Measurements from ENCODE around the gene SYT6.

The SYT6 gene

DNA sequence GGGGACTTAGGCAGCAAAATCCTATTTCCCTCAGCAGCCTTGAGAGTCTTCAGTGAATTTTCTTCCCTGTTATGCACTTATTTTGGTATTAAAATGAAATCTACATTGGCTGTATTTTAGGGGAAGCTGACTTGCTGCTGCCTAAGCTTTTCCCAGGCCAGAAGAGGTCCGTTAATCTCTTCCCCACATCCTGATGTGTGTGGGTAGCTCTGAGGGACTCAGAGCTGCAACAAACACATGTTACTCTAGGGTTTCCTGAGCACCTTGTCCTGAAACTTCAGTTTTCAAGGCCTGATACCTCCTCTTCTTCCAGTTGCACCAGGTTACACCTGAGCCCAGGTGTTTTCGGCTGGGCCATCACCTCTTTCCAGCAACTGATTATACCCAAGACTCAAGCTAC, 51.5 kb downstream of the SYT6 start:
- Histone ChIP-seq H3K9ac (ENCODE audit: low read length) (no peak overlapping the region), H3K9me3 (ENCODE audit: control insufficient read depth, low read length) (no peaks in the 10 kb centered on the region), H3K27me3 (replicated peaks; ENCODE audit: control insufficient read depth, insufficient read depth, low read length) (peaks cover 62% of the 10 kb centered on the region), H3K4me1 (ENCODE audit: control insufficient read depth, insufficient read depth, low read length) (peaks cover 6% of the 10 kb centered on the region), H3K4me3 (ENCODE audit: low read length) (no peak overlapping the region), H3K36me3 (ENCODE audit: control insufficient read depth, insufficient read depth, low read length, severe bottlenecking) (no peaks in the 10 kb centered on the region)
- DNase-seq (ENCODE audit: low read depth), result no peak

DNA sequence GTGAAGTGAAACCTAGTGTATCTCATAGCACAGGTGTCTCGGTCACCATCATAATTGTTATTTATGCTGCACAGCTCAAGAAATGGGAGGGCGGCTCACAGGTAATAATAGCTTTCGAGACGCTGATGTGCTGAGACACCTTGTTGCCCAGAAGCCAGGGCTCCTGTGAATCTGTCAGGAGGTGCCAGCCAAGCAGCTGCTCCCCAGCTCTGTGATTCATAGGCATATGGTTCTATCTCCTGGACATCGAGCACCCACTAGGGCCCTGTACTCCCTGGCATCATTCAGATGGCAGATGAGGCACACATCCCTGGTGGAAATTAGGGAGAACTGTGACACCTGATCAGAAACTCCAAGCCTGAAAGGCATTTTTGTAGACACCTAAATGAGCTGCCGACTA, 53.5 kb downstream of the SYT6 start:
- Histone ChIP-seq H3K36me3 (ENCODE audit: control insufficient read depth, insufficient read depth, low read length, severe bottlenecking) (no peaks in the 10 kb centered on the region), H3K4me3 (ENCODE audit: low read length) (no peak overlapping the region), H3K4me1 (ENCODE audit: control insufficient read depth, insufficient read depth, low read length) (peaks cover 14% of the 10 kb centered on the region), H3K9ac (ENCODE audit: low read length) (no peak overlapping the region), H3K9me3 (ENCODE audit: control insufficient read depth, low read length) (no peaks in the 10 kb centered on the region), H3K27me3 (replicated peaks; ENCODE audit: control insufficient read depth, insufficient read depth, low read length) (peaks cover 58% of the 10 kb centered on the region)
- no peak for DNase-seq (ENCODE audit: low read depth)

DNA sequence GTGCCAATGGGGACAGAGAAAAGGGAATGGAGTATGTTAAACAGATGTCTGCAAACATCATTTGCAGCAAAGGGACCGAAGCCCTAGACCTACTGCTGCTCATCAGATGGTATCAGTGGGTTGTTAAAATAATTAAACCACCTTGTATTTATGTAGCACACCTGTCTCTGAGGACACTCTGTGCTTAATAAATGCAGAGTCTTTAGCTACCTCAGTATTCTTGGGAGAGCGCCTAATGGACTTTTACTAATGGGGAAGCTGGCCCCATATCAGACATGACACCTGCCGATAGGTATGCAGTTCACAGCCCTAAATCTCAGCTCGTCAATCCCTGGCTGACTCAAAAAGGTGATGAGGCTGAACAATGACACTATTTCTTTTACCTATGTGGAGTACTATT, 54.4 kb downstream of the SYT6 start:
- H3K4me3 ChIP-seq (ENCODE audit: low read length), result no peak overlapping the region
- DNase-seq (ENCODE audit: low read depth), result no peak
- peaks cover 20% of the 10 kb centered on the region for H3K4me1 ChIP-seq (ENCODE audit: control insufficient read depth, insufficient read depth, low read length)
- no peaks in the 10 kb centered on the region for H3K36me3 ChIP-seq (ENCODE audit: control insufficient read depth, insufficient read depth, low read length, severe bottlenecking)
- no peak overlapping the region for H3K9ac ChIP-seq (ENCODE audit: low read length)
- H3K27me3 ChIP-seq (replicated peaks; ENCODE audit: control insufficient read depth, insufficient read depth, low read length), result peaks cover 56% of the 10 kb centered on the region
- H3K9me3 ChIP-seq (ENCODE audit: control insufficient read depth, low read length), result no peaks in the 10 kb centered on the region

DNA sequence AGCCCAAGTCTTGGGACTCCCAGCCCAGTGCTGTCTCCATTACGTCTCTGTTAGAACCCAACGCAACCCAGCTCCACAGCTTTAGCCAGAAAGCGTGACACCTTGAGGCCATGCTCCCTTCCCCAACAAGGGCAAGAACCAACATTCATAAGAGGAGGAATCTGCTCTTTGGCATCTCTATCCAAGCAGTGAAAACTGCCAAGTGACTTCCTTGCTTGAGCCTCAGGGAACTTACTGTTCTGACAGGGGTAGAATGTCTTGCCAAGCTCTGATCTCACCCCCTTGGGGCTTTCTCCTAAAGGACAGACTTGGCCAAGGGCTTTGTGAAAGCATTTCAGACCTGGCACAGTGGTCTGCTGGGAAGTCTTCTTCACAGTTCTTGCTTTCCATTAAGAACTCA, 56.6 kb downstream of the SYT6 start:
- Histone ChIP-seq H3K36me3 (ENCODE audit: control insufficient read depth, insufficient read depth, low read length, severe bottlenecking) (no peaks in the 10 kb centered on the region), H3K27me3 (replicated peaks; ENCODE audit: control insufficient read depth, insufficient read depth, low read length) (peaks cover 42% of the 10 kb centered on the region), H3K9ac (ENCODE audit: low read length) (no peak overlapping the region), H3K9me3 (ENCODE audit: control insufficient read depth, low read length) (no peaks in the 10 kb centered on the region), H3K4me3 (ENCODE audit: low read length) (no peak overlapping the region), H3K4me1 (ENCODE audit: control insufficient read depth, insufficient read depth, low read length) (peaks cover 30% of the 10 kb centered on the region)
- DNase-seq (ENCODE audit: low read depth), result no peak

DNA sequence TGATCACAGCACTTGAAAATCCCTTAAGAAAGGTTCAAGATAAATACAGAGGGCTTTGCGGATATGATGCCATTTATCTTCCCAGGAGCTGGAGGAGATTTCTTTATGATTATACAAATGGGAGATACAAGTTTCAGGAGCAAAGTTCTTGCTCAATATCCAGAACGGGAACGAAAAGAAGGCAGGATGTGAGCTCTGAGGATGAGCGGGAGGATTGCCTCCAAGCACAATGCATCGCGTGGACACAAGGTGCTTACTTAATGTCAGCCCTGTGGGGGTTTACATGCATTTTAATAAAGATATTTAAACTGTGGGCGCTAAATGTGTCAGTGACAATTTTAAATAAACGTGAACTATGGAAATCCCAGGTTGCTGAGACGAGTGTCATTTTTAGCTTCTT, 59.0 kb downstream of the SYT6 start:
- H3K9me3 ChIP-seq (ENCODE audit: control insufficient read depth, low read length), result no peaks in the 10 kb centered on the region
- H3K27me3 ChIP-seq (replicated peaks; ENCODE audit: control insufficient read depth, insufficient read depth, low read length), result peaks cover 44% of the 10 kb centered on the region
- H3K9ac ChIP-seq (ENCODE audit: low read length), result no peak overlapping the region
- DNase-seq (ENCODE audit: low read depth), result no peak
- H3K36me3 ChIP-seq (ENCODE audit: control insufficient read depth, insufficient read depth, low read length, severe bottlenecking), result no peaks in the 10 kb centered on the region
- no peak overlapping the region for H3K4me3 ChIP-seq (ENCODE audit: low read length)
- peaks cover 30% of the 10 kb centered on the region for H3K4me1 ChIP-seq (ENCODE audit: control insufficient read depth, insufficient read depth, low read length)

GRCh38 chr1:114094363-114094634, 59.4 kb downstream of the SYT6 start:
- no peaks in the 10 kb centered on the region for H3K9me3 ChIP-seq (ENCODE audit: control insufficient read depth, low read length)
- peaks cover 30% of the 10 kb centered on the region for H3K4me1 ChIP-seq (ENCODE audit: control insufficient read depth, insufficient read depth, low read length)
- DNase-seq (ENCODE audit: low read depth), result no peak
- H3K4me3 ChIP-seq (ENCODE audit: low read length), result no peak overlapping the region
- peaks cover 44% of the 10 kb centered on the region for H3K27me3 ChIP-seq (replicated peaks; ENCODE audit: control insufficient read depth, insufficient read depth, low read length)
- no peaks in the 10 kb centered on the region for H3K36me3 ChIP-seq (ENCODE audit: control insufficient read depth, insufficient read depth, low read length, severe bottlenecking)
- H3K9ac ChIP-seq (ENCODE audit: low read length), result no peak overlapping the region

DNA sequence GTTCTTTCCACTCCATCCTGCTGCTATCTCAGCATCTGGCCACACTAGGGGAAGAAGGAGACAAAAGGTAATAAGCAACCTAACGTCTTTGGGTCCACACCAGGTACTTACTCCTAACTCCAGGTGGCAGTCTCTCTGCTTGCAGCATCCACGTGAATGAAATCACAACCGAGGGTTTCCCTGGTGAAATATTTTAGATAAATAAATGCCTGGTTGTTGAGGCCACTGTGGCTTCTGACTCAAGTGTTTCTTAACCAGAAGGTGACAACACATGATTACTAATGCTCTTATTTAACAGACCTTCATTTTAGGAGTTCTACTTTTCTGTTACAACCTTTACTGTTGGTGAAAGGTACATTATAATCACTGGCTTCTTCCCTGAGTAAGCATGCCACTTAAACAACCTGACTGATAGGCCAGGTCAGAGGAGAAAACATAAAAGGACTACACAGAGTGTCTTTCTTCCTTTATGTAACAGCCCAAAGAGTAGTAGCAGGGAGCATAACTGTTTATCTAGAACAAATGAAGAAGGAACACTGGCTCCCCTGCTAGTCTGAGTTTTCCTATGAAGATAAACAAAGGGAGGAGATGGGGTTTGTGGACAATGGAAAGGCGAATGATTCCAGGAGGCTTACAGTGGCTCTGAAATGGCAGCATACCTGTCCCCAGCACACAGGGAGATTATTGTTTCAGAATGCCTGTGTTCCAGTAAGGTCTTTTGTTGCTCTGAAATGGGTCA, 59.9 kb downstream of the SYT6 start:
- Histone ChIP-seq H3K4me1 (ENCODE audit: control insufficient read depth, insufficient read depth, low read length) (peaks cover 30% of the 10 kb centered on the region), H3K9ac (ENCODE audit: low read length) (no peak overlapping the region), H3K27me3 (replicated peaks; ENCODE audit: control insufficient read depth, insufficient read depth, low read length) (peaks cover 40% of the 10 kb centered on the region), H3K9me3 (ENCODE audit: control insufficient read depth, low read length) (no peaks in the 10 kb centered on the region), H3K36me3 (ENCODE audit: control insufficient read depth, insufficient read depth, low read length, severe bottlenecking) (no peaks in the 10 kb centered on the region), H3K4me3 (ENCODE audit: low read length) (peak overlapping the region; percentile 21)
- DNase-seq (ENCODE audit: low read depth), result no peak

DNA sequence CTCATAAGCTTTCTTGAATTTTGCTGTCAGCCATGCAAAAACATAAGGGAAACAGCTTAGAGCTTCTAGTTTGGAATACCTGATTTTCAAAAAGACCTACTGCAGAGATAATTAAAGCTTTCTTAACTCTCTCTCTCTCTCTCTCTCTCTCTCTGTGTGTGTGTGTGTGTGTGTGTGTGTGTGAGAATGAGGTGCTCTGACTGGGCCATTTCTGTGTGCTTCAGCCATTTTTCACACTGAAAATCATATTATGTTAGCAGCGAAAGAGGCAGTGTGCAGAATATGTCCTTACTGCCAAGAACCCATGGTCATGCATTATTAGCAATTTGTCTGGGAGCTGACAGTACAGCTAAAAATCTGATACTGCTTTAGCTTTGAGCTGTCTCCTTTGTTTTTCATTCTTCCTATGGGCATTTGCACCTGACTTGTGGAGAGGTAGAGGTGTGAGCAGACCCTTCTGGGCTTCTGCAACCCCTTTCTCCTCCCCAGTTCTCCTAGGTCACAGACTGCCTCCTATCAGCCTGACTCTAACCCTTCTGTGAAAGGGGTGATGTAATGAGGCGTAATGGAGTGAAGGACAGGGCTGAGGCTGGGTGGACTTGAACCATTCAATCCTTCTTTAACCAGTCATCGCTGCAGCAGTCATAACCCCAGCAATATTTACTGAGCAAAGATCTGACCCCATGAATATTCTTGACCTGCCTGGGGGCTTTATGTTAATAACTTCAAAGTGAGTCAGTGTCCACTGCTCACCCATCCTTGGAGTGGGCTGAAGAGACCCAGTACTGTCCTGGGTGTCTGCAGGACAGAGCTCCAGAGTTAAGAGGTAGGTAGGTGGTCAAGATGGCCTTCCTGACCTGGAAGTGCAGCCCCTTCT, 61.2 kb downstream of the SYT6 start:
- DNase-seq (ENCODE audit: low read depth), result no peak
- H3K4me1 ChIP-seq (ENCODE audit: control insufficient read depth, insufficient read depth, low read length), result peaks cover 26% of the 10 kb centered on the region
- H3K27me3 ChIP-seq (replicated peaks; ENCODE audit: control insufficient read depth, insufficient read depth, low read length), result peaks cover 44% of the 10 kb centered on the region
- H3K9me3 ChIP-seq (ENCODE audit: control insufficient read depth, low read length), result no peaks in the 10 kb centered on the region
- H3K4me3 ChIP-seq (ENCODE audit: low read length), result no peak overlapping the region
- H3K36me3 ChIP-seq (ENCODE audit: control insufficient read depth, insufficient read depth, low read length, severe bottlenecking), result no peaks in the 10 kb centered on the region
- H3K9ac ChIP-seq (ENCODE audit: low read length), result no peak overlapping the region

DNA sequence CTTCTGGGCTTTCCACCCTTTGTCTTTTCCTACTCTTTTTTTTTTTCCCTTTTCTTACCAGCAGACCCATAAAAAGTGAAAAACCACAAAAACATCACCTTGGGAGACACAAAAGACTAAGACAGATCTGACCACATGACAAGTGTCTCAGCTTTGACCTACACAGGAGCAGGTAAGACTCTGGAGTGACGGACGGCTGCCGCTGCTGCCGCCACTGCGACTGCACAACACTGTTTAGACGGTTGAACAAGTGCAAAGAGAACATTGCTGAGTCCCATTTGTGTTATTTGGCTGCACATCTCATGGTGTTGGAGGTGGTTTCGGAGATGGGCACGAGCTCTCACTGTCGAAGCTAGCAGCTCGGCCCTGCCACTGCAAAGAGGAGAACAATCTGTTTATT, 62.0 kb downstream of the SYT6 start:
- Histone ChIP-seq H3K27me3 (replicated peaks; ENCODE audit: control insufficient read depth, insufficient read depth, low read length) (peaks cover 47% of the 10 kb centered on the region), H3K4me1 (ENCODE audit: control insufficient read depth, insufficient read depth, low read length) (peaks cover 20% of the 10 kb centered on the region), H3K36me3 (ENCODE audit: control insufficient read depth, insufficient read depth, low read length, severe bottlenecking) (no peaks in the 10 kb centered on the region), H3K4me3 (ENCODE audit: low read length) (no peak overlapping the region), H3K9ac (ENCODE audit: low read length) (no peak overlapping the region), H3K9me3 (ENCODE audit: control insufficient read depth, low read length) (no peaks in the 10 kb centered on the region)
- DNase-seq (ENCODE audit: low read depth), result no peak

GRCh38 chr1:114090738-114091505, 62.7 kb downstream of the SYT6 start:
- DNase-seq (ENCODE audit: low read depth), result no peak

GRCh38 chr1:114089502-114090138, 64.0 kb downstream of the SYT6 start:
- H3K4me3 ChIP-seq (ENCODE audit: low read length), result no peak overlapping the region
- H3K4me1 ChIP-seq (ENCODE audit: control insufficient read depth, insufficient read depth, low read length), result peaks cover 14% of the 10 kb centered on the region
- no peak overlapping the region for H3K9ac ChIP-seq (ENCODE audit: low read length)
- H3K9me3 ChIP-seq (ENCODE audit: control insufficient read depth, low read length), result no peaks in the 10 kb centered on the region
- DNase-seq (ENCODE audit: low read depth), result no peak
- no peaks in the 10 kb centered on the region for H3K36me3 ChIP-seq (ENCODE audit: control insufficient read depth, insufficient read depth, low read length, severe bottlenecking)
- H3K27me3 ChIP-seq (replicated peaks; ENCODE audit: control insufficient read depth, insufficient read depth, low read length), result peaks cover 51% of the 10 kb centered on the region

More at GRCh38 chr1:114090738-114091505, 62.7 kb downstream of the SYT6 start:
- peaks cover 50% of the 10 kb centered on the region for H3K27me3 ChIP-seq (replicated peaks; ENCODE audit: control insufficient read depth, insufficient read depth, low read length)
- H3K9me3 ChIP-seq (ENCODE audit: control insufficient read depth, low read length), result no peaks in the 10 kb centered on the region
- no peak overlapping the region for H3K4me3 ChIP-seq (ENCODE audit: low read length)
- peaks cover 16% of the 10 kb centered on the region for H3K4me1 ChIP-seq (ENCODE audit: control insufficient read depth, insufficient read depth, low read length)
- no peaks in the 10 kb centered on the region for H3K36me3 ChIP-seq (ENCODE audit: control insufficient read depth, insufficient read depth, low read length, severe bottlenecking)
- H3K9ac ChIP-seq (ENCODE audit: low read length), result no peak overlapping the region
